A549 (cell line): Measurements from ENCODE around the gene FRY. TPM values are rescaled to one million over a fixed set of nuclear protein-coding genes. Genes with fewer than 3 reads are reported as not detected.

Experiments
- ATAC-seq, 2 experiments: fragments of 200-7000 bp in 1 of 2; fragments of >200 bp in 1 of 2; cut with Nextera tagmentation in 1 of 2; cut with Tn5 transposase in 1 of 2; 3 replicates each; pipeline versions ENCODE4 v1.8.0 to v1.9.1; 2018 to 2020; ENCODE audit warnings: mild to moderate bottlenecking in 1 of 2, moderate library complexity in 1 of 2
- CTCF ChIA-PET: fragments of 300-600 bp; sonication (Branson Sonifier 250); formaldehyde crosslinking; extraction: SDS; loops from one replicate; lab custom pipeline; 2021; ENCODE audit warnings: antibody characterized with exemption, inconsistent platforms; lab: Yijun Ruan, JAX
- POLR2A ChIA-PET: fragments of 350-600 bp; formaldehyde crosslinking; extraction: SDS; loops from one replicate; lab custom pipeline; 2021; ENCODE audit warnings: antibody characterized with exemption, inconsistent platforms; lab: Yijun Ruan, JAX
- DNase-seq, 2 experiments: peaks; one replicate each; pipeline versions ENCODE4 v3.0.0 to v3.0.0-alpha.2; 2011 to 2016; ENCODE audit warnings: low read depth in 1 of 2, low spot score in 1 of 2
- FAIRE-seq: peaks from 2 replicates; lab custom pipeline; 2011; peaks lifted over from hg19 to GRCh38; lab: Jason Lieb, UNC
- H3K27ac ChIP-seq, 2 experiments: fragments of >200 bp; sonication (Bioruptor Twin); formaldehyde crosslinking; 3 replicates each; pipeline ENCODE4 v1.5.1; 2016 to 2017
- H3K4me1 ChIP-seq: fragments of >200 bp; sonication (Bioruptor Twin); formaldehyde crosslinking; 3 replicates; pipeline ENCODE4 v1.6.1; 2016
- H3K4me2 ChIP-seq: fragments of >200 bp; sonication (Bioruptor Twin); formaldehyde crosslinking; 3 replicates; pipeline ENCODE4 v1.6.1; 2016
- H3K4me3 ChIP-seq: fragments of >200 bp; sonication (Bioruptor Twin); formaldehyde crosslinking; 3 replicates; pipeline ENCODE4 v1.5.1; 2016
- H3K9me3 ChIP-seq: fragments of >200 bp; sonication (Bioruptor Twin); formaldehyde crosslinking; 3 replicates; pipeline ENCODE4 v1.6.1; 2016
- BHLHE40 ChIP-seq: IDR thresholded peaks from 2 replicates; pipeline ENCODE4 v1.6.1; 2012; ENCODE audit warnings: low read depth, low read length, inconsistent platforms
- CBX8 ChIP-seq: fragments of 200-600 bp; sonication (generic); IDR thresholded peaks from 2 replicates; pipeline ENCODE4 v1.6.1; 2016
- CHD2 ChIP-seq: fragments of 150-350 bp; IDR thresholded peaks from 2 replicates; pipeline ENCODE4 v1.6.1; 2014; ENCODE audit warnings: low read length; ENCODE audit not compliant: partially characterized antibody
- ELK1 ChIP-seq: fragments of 150-350 bp; IDR thresholded peaks from 2 replicates; pipeline ENCODE4 v1.6.1; 2014; ENCODE audit warnings: low read depth, mild to moderate bottlenecking, low read length
- ESRRA ChIP-seq: fragments of 150-350 bp; IDR thresholded peaks from 2 replicates; pipeline ENCODE4 v1.6.1; 2014; ENCODE audit warnings: mild to moderate bottlenecking, low read length, borderline replicate concordance
- GATA3 ChIP-seq: IDR thresholded peaks from 2 replicates; pipeline ENCODE4 v1.6.1; 2012; ENCODE audit warnings: borderline replicate concordance
- HOXA7 ChIP-seq: fragments of 250-450 bp; sonication (Bioruptor Pico); IDR thresholded peaks from 2 replicates; pipeline ENCODE4 v1.5.0; 2020; ENCODE audit warnings: mild to moderate bottlenecking, moderate library complexity
- JUNB ChIP-seq: fragments of >200 bp; sonication (Bioruptor Twin); formaldehyde crosslinking; IDR thresholded peaks from 2 replicates; pipeline ENCODE4 v1.6.1; 2016
- KDM5A ChIP-seq: fragments of 200-600 bp; sonication (generic); IDR thresholded peaks from 2 replicates; pipeline ENCODE4 v1.6.1; 2016; ENCODE audit warnings: antibody characterized with exemption, mild to moderate bottlenecking
- NR3C1 ChIP-seq: fragments of >200 bp; sonication (Bioruptor Twin); formaldehyde crosslinking; IDR thresholded peaks from 3 replicates; pipeline ENCODE4 v1.6.1; 2017
- PBX3 ChIP-seq: IDR thresholded peaks from 2 replicates; pipeline ENCODE4 v1.6.1; 2012
- PHF8 ChIP-seq: fragments of 200-600 bp; sonication (generic); IDR thresholded peaks from 2 replicates; pipeline ENCODE4 v1.6.1; 2016; ENCODE audit warnings: low read depth, mild to moderate bottlenecking, antibody characterized with exemption, moderate library complexity, borderline replicate concordance
- POLR2AphosphoS2 ChIP-seq: conservative IDR thresholded peaks from 2 replicates; pipeline ENCODE4 v1.6.1; 2012; ENCODE audit warnings: low read length, improper control_type of control experiment, inconsistent platforms
- SREBF2 ChIP-seq: fragments of 450-650 bp; IDR thresholded peaks from 2 replicates; pipeline ENCODE4 v1.6.1; 2014; ENCODE audit warnings: mild to moderate bottlenecking, moderate library complexity
- TP53 ChIP-seq: fragments of 250-450 bp; sonication (Bioruptor Pico); IDR thresholded peaks from 2 replicates; pipeline ENCODE4 v1.5.0; 2021; ENCODE audit warnings: mild to moderate bottlenecking, moderate library complexity
- ZNF302 ChIP-seq: fragments of 250-450 bp; sonication (Bioruptor Pico); IDR thresholded peaks from 2 replicates; pipeline ENCODE4 v1.9.0; 2021; ENCODE audit warnings: inconsistent platforms, mild to moderate bottlenecking, moderate library complexity
- WGBS: methylation state at CpG from one replicate; pipeline ENCODE4 v1.1.6; 2017; ENCODE audit errors: missing lambda C conversion rate; 5-methylcytosine and 5-hydroxymethylcytosine counted together
- polyA plus RNA-seq, 4 experiments: library from polyadenylated mRNA; depleted of rRNA in 3 of 4; stranded (reverse); fragments of >200 nt; fragmentation: RNase III in 1 of 4; extraction: RNeasy Plus Mini Kit Qiagen cat#74134 plus additional on column Dnase treatment in 1 of 4; gene quantifications; 2 replicates in 3 of 4; 3 replicates in 1 of 4; pipeline ENCODE4 v1.2.3, GENCODE V29; 2011 to 2017
- TF ChIP-seq, protein P1 (sequence below): fragments of >200 bp; sonication (Bioruptor Twin); formaldehyde crosslinking; IDR thresholded peaks from 3 replicates; pipeline ENCODE4 v1.5.1; 2016
- TF ChIP-seq, protein P2 (sequence below): fragments of 250-450 bp; sonication (Bioruptor Pico); IDR thresholded peaks from 2 replicates; pipeline ENCODE4 v1.5.0; 2020; ENCODE audit warnings: low read depth, mild to moderate bottlenecking, moderate library complexity
- TF ChIP-seq, protein P3 (sequence below): fragments of 200-600 bp; sonication (generic); IDR thresholded peaks from 2 replicates; pipeline ENCODE4 v1.6.1; 2016; ENCODE audit warnings: antibody characterized with exemption, mild to moderate bottlenecking, moderate library complexity
- TF ChIP-seq, protein P4 (sequence below): fragments of 250-450 bp; sonication (Bioruptor Pico); IDR thresholded peaks from 2 replicates; pipeline ENCODE4 v1.5.0; 2021; ENCODE audit warnings: mild to moderate bottlenecking, moderate library complexity, borderline replicate concordance

Gene FRY
- polyA plus RNA-seq, 2 of the 4 experiments (the other 2 are of a cell fraction): 0.08 to 0.26 TPM

DNA sequence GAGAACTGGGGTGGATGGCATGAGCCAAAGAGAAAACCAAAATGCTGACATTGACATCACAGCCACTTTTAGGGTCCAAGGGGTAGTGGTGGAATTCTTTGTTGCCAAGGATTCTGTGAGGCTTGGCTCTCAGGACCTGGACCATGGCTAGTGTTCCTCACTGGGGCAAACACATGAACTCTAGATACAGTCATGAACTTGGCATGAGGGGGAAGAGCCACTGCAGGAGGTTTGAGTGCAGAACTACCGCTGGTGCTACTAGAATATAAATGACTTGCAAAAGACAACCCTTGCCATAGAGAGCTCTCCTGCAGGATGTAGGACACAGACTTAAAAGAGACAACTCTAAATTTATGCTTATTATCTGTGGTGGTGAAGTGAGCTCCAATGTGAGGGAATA lies 29.8 kb upstream of the FRY start (continued):
- TF ChIP-seq CHD2 (no peak), CBX8 (no peak), JUNB (no peak), ESRRA (no peak), KDM5A (no peak)
- TF ChIP-seq, all 56 proteins: peak for 0

- Histone ChIP-seq H3K4me3 (no peak overlapping the region), H3K27ac (no peak overlapping the region), H3K4me2 (no peak overlapping the region), H3K4me1 (no peaks in the 10 kb centered on the region), H3K9me3 (no peaks in the 10 kb centered on the region)
- TF ChIP-seq PBX3 (no peak), TP53 (CRISPR knock-in tag) (no peak), PHF8 (no peak), JUNB (no peak), GATA3 (no peak), HOXA7 (no peak), ESRRA (no peak), POLR2AphosphoS2 (no peak), NR3C1 (no peak), CBX8 (no peak), ZNF302 (CRISPR knock-in tag) (no peak), SREBF2 (no peak), BHLHE40 (no peak), CHD2 (no peak), ELK1 (no peak)
- TF ChIP-seq, protein P1, sequence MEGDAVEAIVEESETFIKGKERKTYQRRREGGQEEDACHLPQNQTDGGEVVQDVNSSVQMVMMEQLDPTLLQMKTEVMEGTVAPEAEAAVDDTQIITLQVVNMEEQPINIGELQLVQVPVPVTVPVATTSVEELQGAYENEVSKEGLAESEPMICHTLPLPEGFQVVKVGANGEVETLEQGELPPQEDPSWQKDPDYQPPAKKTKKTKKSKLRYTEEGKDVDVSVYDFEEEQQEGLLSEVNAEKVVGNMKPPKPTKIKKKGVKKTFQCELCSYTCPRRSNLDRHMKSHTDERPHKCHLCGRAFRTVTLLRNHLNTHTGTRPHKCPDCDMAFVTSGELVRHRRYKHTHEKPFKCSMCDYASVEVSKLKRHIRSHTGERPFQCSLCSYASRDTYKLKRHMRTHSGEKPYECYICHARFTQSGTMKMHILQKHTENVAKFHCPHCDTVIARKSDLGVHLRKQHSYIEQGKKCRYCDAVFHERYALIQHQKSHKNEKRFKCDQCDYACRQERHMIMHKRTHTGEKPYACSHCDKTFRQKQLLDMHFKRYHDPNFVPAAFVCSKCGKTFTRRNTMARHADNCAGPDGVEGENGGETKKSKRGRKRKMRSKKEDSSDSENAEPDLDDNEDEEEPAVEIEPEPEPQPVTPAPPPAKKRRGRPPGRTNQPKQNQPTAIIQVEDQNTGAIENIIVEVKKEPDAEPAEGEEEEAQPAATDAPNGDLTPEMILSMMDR: no peak
- TF ChIP-seq, protein P2, sequence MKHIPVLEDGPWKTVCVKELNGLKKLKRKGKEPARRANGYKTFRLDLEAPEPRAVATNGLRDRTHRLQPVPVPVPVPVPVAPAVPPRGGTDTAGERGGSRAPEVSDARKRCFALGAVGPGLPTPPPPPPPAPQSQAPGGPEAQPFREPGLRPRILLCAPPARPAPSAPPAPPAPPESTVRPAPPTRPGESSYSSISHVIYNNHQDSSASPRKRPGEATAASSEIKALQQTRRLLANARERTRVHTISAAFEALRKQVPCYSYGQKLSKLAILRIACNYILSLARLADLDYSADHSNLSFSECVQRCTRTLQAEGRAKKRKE (CRISPR knock-in tag): no peak
- TF ChIP-seq, protein P3, sequence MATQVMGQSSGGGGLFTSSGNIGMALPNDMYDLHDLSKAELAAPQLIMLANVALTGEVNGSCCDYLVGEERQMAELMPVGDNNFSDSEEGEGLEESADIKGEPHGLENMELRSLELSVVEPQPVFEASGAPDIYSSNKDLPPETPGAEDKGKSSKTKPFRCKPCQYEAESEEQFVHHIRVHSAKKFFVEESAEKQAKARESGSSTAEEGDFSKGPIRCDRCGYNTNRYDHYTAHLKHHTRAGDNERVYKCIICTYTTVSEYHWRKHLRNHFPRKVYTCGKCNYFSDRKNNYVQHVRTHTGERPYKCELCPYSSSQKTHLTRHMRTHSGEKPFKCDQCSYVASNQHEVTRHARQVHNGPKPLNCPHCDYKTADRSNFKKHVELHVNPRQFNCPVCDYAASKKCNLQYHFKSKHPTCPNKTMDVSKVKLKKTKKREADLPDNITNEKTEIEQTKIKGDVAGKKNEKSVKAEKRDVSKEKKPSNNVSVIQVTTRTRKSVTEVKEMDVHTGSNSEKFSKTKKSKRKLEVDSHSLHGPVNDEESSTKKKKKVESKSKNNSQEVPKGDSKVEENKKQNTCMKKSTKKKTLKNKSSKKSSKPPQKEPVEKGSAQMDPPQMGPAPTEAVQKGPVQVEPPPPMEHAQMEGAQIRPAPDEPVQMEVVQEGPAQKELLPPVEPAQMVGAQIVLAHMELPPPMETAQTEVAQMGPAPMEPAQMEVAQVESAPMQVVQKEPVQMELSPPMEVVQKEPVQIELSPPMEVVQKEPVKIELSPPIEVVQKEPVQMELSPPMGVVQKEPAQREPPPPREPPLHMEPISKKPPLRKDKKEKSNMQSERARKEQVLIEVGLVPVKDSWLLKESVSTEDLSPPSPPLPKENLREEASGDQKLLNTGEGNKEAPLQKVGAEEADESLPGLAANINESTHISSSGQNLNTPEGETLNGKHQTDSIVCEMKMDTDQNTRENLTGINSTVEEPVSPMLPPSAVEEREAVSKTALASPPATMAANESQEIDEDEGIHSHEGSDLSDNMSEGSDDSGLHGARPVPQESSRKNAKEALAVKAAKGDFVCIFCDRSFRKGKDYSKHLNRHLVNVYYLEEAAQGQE: no peak
- TF ChIP-seq, protein P4, sequence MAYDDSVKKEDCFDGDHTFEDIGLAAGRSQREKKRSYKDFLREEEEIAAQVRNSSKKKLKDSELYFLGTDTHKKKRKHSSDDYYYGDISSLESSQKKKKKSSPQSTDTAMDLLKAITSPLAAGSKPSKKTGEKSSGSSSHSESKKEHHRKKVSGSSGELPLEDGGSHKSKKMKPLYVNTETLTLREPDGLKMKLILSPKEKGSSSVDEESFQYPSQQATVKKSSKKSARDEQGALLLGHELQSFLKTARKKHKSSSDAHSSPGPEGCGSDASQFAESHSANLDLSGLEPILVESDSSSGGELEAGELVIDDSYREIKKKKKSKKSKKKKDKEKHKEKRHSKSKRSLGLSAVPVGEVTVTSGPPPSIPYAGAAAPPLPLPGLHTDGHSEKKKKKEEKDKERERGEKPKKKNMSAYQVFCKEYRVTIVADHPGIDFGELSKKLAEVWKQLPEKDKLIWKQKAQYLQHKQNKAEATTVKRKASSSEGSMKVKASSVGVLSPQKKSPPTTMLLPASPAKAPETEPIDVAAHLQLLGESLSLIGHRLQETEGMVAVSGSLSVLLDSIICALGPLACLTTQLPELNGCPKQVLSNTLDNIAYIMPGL (CRISPR knock-in tag): no peak
- CTCF ChIA-PET: no interaction called here
- POLR2A ChIA-PET: no interaction called here
- ATAC-seq (no peak), DNase-seq (no peak), FAIRE-seq (no peak)
- WGBS: 76% methylated on average over 3 of the region's 3 CpGs
Measured at GRCh38 chr13:32002873-32003272, 28.7 kb upstream of the FRY start.
